22Rv1 (cell line): Measurements from ENCODE around the gene RPTOR.

ENCODE experiments used
- ZFX ChIP-seq: fragments of 450-650 bp; IDR thresholded peaks from 2 replicates; pipeline ENCODE4 v1.6.1; 2017; ENCODE audit warnings: antibody characterized with exemption, borderline replicate concordance
- TF ChIP-seq, protein P1 (sequence below): fragments of 450-650 bp; IDR thresholded peaks from 2 replicates; pipeline ENCODE4 v1.5.1; 2017; ENCODE audit warnings: mild to moderate bottlenecking

- TF ChIP-seq, protein P1, sequence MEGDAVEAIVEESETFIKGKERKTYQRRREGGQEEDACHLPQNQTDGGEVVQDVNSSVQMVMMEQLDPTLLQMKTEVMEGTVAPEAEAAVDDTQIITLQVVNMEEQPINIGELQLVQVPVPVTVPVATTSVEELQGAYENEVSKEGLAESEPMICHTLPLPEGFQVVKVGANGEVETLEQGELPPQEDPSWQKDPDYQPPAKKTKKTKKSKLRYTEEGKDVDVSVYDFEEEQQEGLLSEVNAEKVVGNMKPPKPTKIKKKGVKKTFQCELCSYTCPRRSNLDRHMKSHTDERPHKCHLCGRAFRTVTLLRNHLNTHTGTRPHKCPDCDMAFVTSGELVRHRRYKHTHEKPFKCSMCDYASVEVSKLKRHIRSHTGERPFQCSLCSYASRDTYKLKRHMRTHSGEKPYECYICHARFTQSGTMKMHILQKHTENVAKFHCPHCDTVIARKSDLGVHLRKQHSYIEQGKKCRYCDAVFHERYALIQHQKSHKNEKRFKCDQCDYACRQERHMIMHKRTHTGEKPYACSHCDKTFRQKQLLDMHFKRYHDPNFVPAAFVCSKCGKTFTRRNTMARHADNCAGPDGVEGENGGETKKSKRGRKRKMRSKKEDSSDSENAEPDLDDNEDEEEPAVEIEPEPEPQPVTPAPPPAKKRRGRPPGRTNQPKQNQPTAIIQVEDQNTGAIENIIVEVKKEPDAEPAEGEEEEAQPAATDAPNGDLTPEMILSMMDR, result no peak
- no peak for TF ChIP-seq ZFX
Measured at GRCh38 chr17:80879723-80880647, 335.3 kb downstream of the RPTOR start.
